Gastrocnemius medialis (tissue), 4 donors: ENCODE results near the gene SRF. TPM values are rescaled to one million over a fixed set of nuclear protein-coding genes. Genes with fewer than 3 reads are reported as not detected.

Source experiments
- ATAC-seq, 2 donors: fragments of 150-250 bp; one replicate each; pipeline ENCODE4 v1.9.1; 2016
- DNase-seq, 2 donors: peaks; one replicate each; pipeline ENCODE4 v3.0.0-alpha.2; 2019
- H3K27ac ChIP-seq, 4 donors: fragments of 200-600 bp; sonication (generic); 1 replicate in 1 of 4; 2 replicates in 3 of 4; pipeline ENCODE4 v1.5.1; 2016 to 2018; ENCODE audit warnings: mild to moderate bottlenecking in 2 of 4, moderate library complexity in 1 of 4
- H3K27me3 ChIP-seq, 3 donors: fragments of 200-600 bp; sonication (generic) in 2 of 3; 1 replicate in 1 of 3; 2 replicates in 2 of 3; pipeline versions ENCODE4 v1.5.1 to v1.6.0; 2016 to 2019; ENCODE audit warnings: mild to moderate bottlenecking in 1 of 3, moderate library complexity in 1 of 3
- H3K36me3 ChIP-seq, 2 donors: fragments of 200-600 bp; sonication (generic) in 1 of 2; one replicate each; pipeline ENCODE4 v1.5.1; 2017 to 2018
- H3K4me1 ChIP-seq, 2 donors: fragments of 200-600 bp; sonication (generic) in 1 of 2; one replicate each; pipeline ENCODE4 v1.5.1; 2016 to 2017; ENCODE audit warnings: mild to moderate bottlenecking in 2 of 2
- H3K4me3 ChIP-seq, 4 donors: fragments of 200-600 bp; sonication (generic) in 3 of 4; 1 replicate in 1 of 4; 2 replicates in 3 of 4; pipeline ENCODE4 v1.5.1; 2016 to 2019; ENCODE audit warnings: mild to moderate bottlenecking in 2 of 4
- H3K9me3 ChIP-seq, 3 donors: fragments of 200-600 bp; sonication (generic) in 2 of 3; 1 replicate in 1 of 3; 2 replicates in 2 of 3; pipeline ENCODE4 v1.5.1; 2016 to 2019
- POLR2A ChIP-seq, 2 donors: fragments of 450-650 bp; IDR thresholded peaks; one replicate each; pipeline ENCODE4 v1.6.1; 2017; ENCODE audit warnings: antibody characterized with exemption in 2 of 2, mild to moderate bottlenecking in 2 of 2, moderate library complexity in 2 of 2
- in situ Hi-C, 4 donors: fragments of 200-750 bp; cut with MboI; loops; one replicate each; pipeline versions ENCODE4 v1.15.0 to v1.8.0; 2017; ENCODE audit warnings: low sequenced_read_pairs in 4 of 4
- intact Hi-C: fragments of 100-400 bp; cut with DNase I; formaldehyde crosslinking; loops from one replicate; pipeline ENCODE4 v1.15.1; 2023; ENCODE audit warnings: low total_unique reads
- total RNA-seq, 4 donors: library from RNA; depleted of rRNA; stranded (reverse); fragments of >200 nt; gene quantifications; one replicate each; pipeline versions ENCODE4 v1.1.0 to v1.2.3, GENCODE V29; 2016
- TF ChIP-seq, protein P1 (sequence below), 5 experiments: fragments of 450-650 bp in 3 of 5; fragments of 200-600 bp in 2 of 5; sonication (generic) in 2 of 5; IDR thresholded peaks in 4 of 5; conservative IDR thresholded peaks in 1 of 5; 1 replicate in 4 of 5; 2 replicates in 1 of 5; pipeline ENCODE4 v1.5.1; 2016 to 2019; ENCODE audit warnings: antibody characterized with exemption in 5 of 5, mild to moderate bottlenecking in 3 of 5, moderate library complexity in 3 of 5

The SRF gene
- total RNA-seq, 4 donors from 2014 or later: 35.2 to 54.7 (median 44.9) TPM

DNA sequence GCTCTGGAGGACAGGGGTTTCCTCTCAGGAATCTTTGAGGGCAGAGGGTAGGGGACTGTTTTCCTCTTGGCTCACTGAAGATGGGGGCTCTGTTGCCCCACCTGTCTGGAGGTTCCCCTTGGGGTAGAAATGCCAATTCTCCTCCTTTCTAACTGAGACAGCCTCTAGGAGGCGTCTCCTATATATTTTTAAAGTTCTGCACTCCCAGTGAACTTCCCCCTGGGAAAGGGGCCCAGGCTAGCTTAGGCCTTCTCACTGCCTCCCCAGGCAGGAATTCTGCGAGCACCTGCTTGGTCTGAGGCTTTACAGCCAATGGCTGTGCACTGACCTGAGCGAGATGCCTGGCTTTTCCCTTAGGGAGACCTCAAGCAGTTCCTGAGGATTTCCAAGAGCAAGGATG lies 24.8 kb upstream of the SRF start:
- H3K27me3 ChIP-seq: no peaks in the 10 kb centered on the region
- TF ChIP-seq POLR2A (IDR thresholded peaks at IDR 0.05): no peak
- TF ChIP-seq, protein P1, sequence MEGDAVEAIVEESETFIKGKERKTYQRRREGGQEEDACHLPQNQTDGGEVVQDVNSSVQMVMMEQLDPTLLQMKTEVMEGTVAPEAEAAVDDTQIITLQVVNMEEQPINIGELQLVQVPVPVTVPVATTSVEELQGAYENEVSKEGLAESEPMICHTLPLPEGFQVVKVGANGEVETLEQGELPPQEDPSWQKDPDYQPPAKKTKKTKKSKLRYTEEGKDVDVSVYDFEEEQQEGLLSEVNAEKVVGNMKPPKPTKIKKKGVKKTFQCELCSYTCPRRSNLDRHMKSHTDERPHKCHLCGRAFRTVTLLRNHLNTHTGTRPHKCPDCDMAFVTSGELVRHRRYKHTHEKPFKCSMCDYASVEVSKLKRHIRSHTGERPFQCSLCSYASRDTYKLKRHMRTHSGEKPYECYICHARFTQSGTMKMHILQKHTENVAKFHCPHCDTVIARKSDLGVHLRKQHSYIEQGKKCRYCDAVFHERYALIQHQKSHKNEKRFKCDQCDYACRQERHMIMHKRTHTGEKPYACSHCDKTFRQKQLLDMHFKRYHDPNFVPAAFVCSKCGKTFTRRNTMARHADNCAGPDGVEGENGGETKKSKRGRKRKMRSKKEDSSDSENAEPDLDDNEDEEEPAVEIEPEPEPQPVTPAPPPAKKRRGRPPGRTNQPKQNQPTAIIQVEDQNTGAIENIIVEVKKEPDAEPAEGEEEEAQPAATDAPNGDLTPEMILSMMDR (IDR thresholded peaks at IDR 0.05 in 4 of 5, conservative IDR thresholded peaks at IDR 0.05 in 1 of 5): no peak
- in situ Hi-C loops: loop anchor here in 2 of 4 donors (10.0 kb wide), 1 partner anchor 241 kb away; no protein-coding TSS in a partner anchor
- peak overlapping the region in 1 of 4 donors; percentile 79 for H3K27ac ChIP-seq
- no peak overlapping the region for H3K4me3 ChIP-seq
- ATAC-seq (no peak), DNase-seq (no peak)
- H3K4me1 ChIP-seq: peaks cover 21 to 24% of the 10 kb centered on the region in 2 donors
- intact Hi-C loops: no loop called here
- no peaks in the 10 kb centered on the region for H3K9me3 ChIP-seq
- H3K36me3 ChIP-seq: no peaks in the 10 kb centered on the region

DNA sequence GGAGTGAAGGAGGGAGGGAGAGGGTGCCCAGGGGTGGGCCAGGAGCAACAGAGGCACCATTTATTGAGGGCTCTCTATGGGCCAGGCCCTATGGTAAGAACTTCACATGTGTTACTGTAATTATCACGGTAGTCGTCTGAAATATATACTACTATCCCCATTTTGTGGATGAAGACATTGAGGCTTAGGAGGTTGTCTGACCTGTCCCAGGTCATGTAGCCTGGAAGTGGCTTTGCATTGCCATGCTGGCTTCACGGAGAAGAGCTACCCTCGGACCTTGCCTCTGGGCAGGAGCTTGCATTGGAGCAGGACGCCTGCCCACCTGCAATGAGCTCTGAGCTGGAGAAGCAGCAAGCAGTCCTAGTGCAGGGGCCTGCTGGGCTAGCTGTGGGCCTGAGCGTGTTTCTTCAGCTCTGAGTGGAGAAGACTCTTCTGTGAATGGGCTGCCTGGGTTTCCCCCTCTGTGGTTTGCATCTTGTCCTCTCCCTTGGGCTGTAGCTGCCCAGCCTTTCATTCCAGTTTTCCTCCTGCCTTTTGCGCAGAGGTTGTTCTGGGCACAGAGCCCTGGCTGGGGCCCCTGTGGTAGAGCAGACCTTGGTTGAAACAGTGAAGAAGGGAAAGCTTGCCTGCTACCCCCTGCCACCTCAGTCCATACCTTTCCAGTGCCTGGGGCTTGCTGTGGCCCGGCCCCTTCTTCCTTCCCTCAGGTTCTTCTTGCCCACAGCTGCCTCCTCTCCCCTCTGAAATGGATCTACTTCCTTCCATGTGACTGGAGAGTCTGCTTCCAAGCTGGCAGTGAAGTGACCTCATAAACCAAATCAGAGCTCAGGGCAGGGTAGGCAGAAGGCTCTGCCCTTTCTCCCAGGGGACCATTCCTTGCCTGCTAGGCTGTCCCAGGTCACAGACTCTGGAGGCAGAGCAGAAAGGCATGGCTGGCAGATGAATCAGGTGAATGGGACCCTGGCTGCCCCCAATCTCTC lies 24.1 kb upstream of the SRF start:
- no peak for TF ChIP-seq POLR2A (IDR thresholded peaks at IDR 0.05)
- TF ChIP-seq, protein P1 (IDR thresholded peaks at IDR 0.05 in 4 of 5, conservative IDR thresholded peaks at IDR 0.05 in 1 of 5): no peak
- Histone ChIP-seq H3K27me3 (no peaks in the 10 kb centered on the region), H3K4me1 (peaks cover 21 to 24% of the 10 kb centered on the region in 2 donors), H3K4me3 (no peak overlapping the region), H3K36me3 (no peaks in the 10 kb centered on the region), H3K27ac (peak overlapping the region; percentile 58 to 79 (median 70)), H3K9me3 (no peaks in the 10 kb centered on the region)
- DNase-seq (peak; percentile 22 to 63), ATAC-seq (peak; percentile 91 to 92)
- in situ Hi-C loops: loop anchor here in 2 of 4 donors (10.0 kb wide), 1 partner anchor 242 kb away; no protein-coding TSS in a partner anchor
- intact Hi-C loops: no loop called here

DNA sequence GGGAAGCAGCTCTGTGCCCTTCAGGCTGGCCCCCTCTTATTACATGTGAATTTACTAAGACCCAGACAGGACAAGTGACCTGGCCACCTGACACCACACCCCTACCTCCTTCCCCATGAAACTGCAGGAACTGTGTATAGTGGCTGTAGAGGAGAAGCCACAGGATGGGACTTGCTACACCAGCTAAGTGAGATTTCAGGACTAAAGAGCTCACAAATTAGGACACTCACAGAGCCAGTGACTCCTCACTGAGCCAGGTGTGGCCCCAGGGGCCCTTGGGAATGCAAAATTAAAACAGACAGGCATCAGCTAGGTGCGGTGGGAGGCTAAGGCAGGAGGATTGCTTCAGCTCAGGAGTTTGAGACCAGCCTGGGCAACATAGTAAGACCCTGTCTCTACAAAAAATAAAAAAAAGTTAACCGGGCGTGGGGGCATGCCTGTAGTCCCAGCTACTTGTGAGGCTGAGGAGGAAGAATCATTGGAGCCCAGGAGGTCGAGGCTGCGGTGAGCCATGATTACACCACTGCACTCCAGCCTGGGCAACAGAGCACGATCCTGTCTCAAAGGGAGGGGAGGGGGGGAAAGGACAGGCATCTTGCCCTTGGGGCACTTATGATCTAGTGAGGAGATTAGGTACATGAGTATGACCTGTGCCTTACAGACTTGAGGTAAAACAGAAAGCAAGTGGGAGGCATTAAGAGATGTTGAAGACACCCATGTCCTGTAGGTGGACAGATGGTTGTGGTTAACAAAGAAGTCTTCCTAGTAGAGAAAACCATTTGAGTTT lies 23.2 kb upstream of the SRF start:
- no peaks in the 10 kb centered on the region for H3K36me3 ChIP-seq
- DNase-seq (no peak), ATAC-seq (peak in 1 of 2 donors; percentile 6)
- TF ChIP-seq, protein P1 (IDR thresholded peaks at IDR 0.05 in 4 of 5, conservative IDR thresholded peaks at IDR 0.05 in 1 of 5): no peak
- TF ChIP-seq POLR2A (IDR thresholded peaks at IDR 0.05): no peak
- peak overlapping the region; percentile 58 to 79 (median 70) for H3K27ac ChIP-seq
- H3K9me3 ChIP-seq: no peaks in the 10 kb centered on the region
- in situ Hi-C loops: loop anchor here in 2 of 4 donors (10.0 kb wide), 1 partner anchor 243 kb away; no protein-coding TSS in a partner anchor
- peaks cover 21 to 24% of the 10 kb centered on the region in 2 donors for H3K4me1 ChIP-seq
- H3K27me3 ChIP-seq: no peaks in the 10 kb centered on the region
- intact Hi-C loops: no loop called here
- H3K4me3 ChIP-seq: no peak overlapping the region

DNA sequence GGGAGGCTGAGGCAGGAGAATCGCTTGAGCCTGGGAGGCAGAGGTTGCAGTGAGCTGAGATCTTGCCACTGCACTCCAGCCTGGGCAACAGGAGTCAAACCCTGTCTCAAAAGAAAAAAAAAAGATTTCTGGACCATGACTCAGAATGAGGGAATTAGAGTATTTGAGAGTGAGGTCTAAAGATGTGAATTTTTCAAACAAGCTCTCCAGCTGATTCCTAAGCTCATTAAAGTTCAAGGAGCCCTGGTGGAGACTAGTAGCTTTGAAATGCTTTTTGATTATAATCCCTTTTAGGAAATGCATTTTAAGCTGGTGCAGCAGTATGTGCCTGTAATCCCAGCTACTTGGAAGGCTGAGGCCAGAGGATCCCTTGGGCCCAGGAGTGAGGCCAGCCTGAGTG lies 21.8 kb upstream of the SRF start:
- DNase-seq: no peak
- H3K27ac ChIP-seq: no peak overlapping the region
- no peaks in the 10 kb centered on the region for H3K27me3 ChIP-seq
- H3K36me3 ChIP-seq: no peaks in the 10 kb centered on the region
- TF ChIP-seq, protein P1 (IDR thresholded peaks at IDR 0.05 in 4 of 5, conservative IDR thresholded peaks at IDR 0.05 in 1 of 5): no peak
- no peak for TF ChIP-seq POLR2A (IDR thresholded peaks at IDR 0.05)
- H3K4me1 ChIP-seq: peaks cover 15% of the 10 kb centered on the region in 2 donors
- ATAC-seq: no peak
- no peaks in the 10 kb centered on the region for H3K9me3 ChIP-seq
- intact Hi-C loops (no loop called here), in situ Hi-C loops (loop anchor here in 2 of 4 donors (10.0 kb wide), 1 partner anchor 244 kb away; no protein-coding TSS in a partner anchor)
- H3K4me3 ChIP-seq: no peak overlapping the region
